Small intestine (tissue), 7 donors: Measurements from ENCODE around the gene SCCPDH. TPM values are rescaled to one million over a fixed set of nuclear protein-coding genes. Genes with fewer than 3 reads are reported as not detected.
"Not testable (repeated sequence)": the region's sequence is repeated elsewhere in the genome, so short reads cannot be mapped to it uniquely, and the experiment has no call there.

Experiments used
- DNase-seq, 2 donors: peaks; one replicate each; pipeline versions ENCODE4 v3.0.0 to v3.0.0-alpha.2; 2013
- FAIRE-seq: peaks from 2 replicates; lab custom pipeline; 2012; peaks lifted over from hg19 to GRCh38; lab: Jason Lieb, UNC
- H3K27ac ChIP-seq, 3 donors: one replicate each; pipeline ENCODE4 v1.5.1; 2013; ENCODE audit warnings: low read length in 2 of 3, mild to moderate bottlenecking in 2 of 3, control low read depth in 1 of 3, inconsistent platforms in 1 of 3, low read depth in 1 of 3, moderate library complexity in 1 of 3
- H3K27me3 ChIP-seq, 3 donors: one replicate each; pipeline ENCODE4 v1.6.1; 2013; ENCODE audit warnings: low read length in 3 of 3, inconsistent platforms in 1 of 3; ENCODE audit not compliant: control insufficient read depth in 3 of 3, insufficient read depth in 3 of 3
- H3K36me3 ChIP-seq, 3 donors: one replicate each; pipeline ENCODE4 v1.6.1; 2013; ENCODE audit warnings: low read length in 3 of 3, inconsistent platforms in 1 of 3, low read depth in 1 of 3, mild to moderate bottlenecking in 1 of 3, moderate library complexity in 1 of 3; ENCODE audit not compliant: control insufficient read depth in 3 of 3, insufficient read depth in 2 of 3
- H3K4me1 ChIP-seq, 3 donors: one replicate each; pipeline ENCODE4 v1.6.1; 2013; ENCODE audit warnings: low read length in 2 of 3, inconsistent platforms in 1 of 3, low read depth in 1 of 3, mild to moderate bottlenecking in 1 of 3, moderate library complexity in 1 of 3; ENCODE audit not compliant: control insufficient read depth in 3 of 3, insufficient read depth in 2 of 3
- H3K4me3 ChIP-seq, 3 donors: one replicate each; pipeline ENCODE4 v1.5.1; 2013; ENCODE audit warnings: low read length in 3 of 3, control low read depth in 1 of 3, inconsistent platforms in 1 of 3, low read depth in 1 of 3, mild to moderate bottlenecking in 1 of 3, moderate library complexity in 1 of 3
- H3K9me3 ChIP-seq, 2 donors: one replicate each; pipeline ENCODE4 v1.6.1; 2013; ENCODE audit warnings: low read depth in 1 of 2, low read length in 1 of 2; ENCODE audit not compliant: control insufficient read depth in 2 of 2, insufficient read depth in 1 of 2
- WGBS, 3 donors: extraction: QIAGEN DNeasy Blood & Tissue Kit; methylation state at CpG; one replicate each; pipeline ENCODE4 v1.1.7; 2013; 5-methylcytosine and 5-hydroxymethylcytosine counted together
- polyA plus RNA-seq, 4 donors: library from polyadenylated mRNA; stranded (reverse) in 3 of 4; unstranded in 1 of 4; fragments of 200-250 nt in 3 of 4; fragments of 120-200 nt in 1 of 4; gene quantifications; one replicate each; pipeline versions ENCODE4 v1.2.1 to v1.2.3, GENCODE V29; 2013
- donor health status: healthy with polysubstance abuse.
- donor health status: control.
- donor health status: control.
- donor health status: Bipolar disorder and iron deficiency.
- donor health status: healthy.

Gene SCCPDH
- polyA plus RNA-seq, 4 donors = 27.1 to 48.3 (median 32.0) TPM

GRCh38 chr1:246742396-246742795, 18.2 kb downstream of the SCCPDH start:
- DNase-seq (no peak), FAIRE-seq (no peak)
- Histone ChIP-seq H3K27me3 (no peaks in the 10 kb centered on the region), H3K27ac (no peak overlapping the region), H3K36me3 (peaks cover 2 to 36% (median 4%) of the 10 kb centered on the region in 3 donors), H3K4me1 (no peaks in the 10 kb centered on the region), H3K4me3 (no peak overlapping the region), H3K9me3 (no peaks in the 10 kb centered on the region)
- 89 to 92% (median 92%) methylated on average over 8 of the region's 8 CpGs for WGBS, 3 donors

- H3K36me3 ChIP-seq = peaks cover 0 to 28% (median 4%) of the 10 kb centered on the region in 3 donors
- not testable (repeated sequence) for H3K4me1 ChIP-seq, H3K9me3 ChIP-seq, H3K27me3 ChIP-seq, DNase-seq, H3K4me3 ChIP-seq, FAIRE-seq, H3K27ac ChIP-seq
- 94 to 99% (median 95%) methylated on average over 7 to 9 of the region's 10 CpGs for WGBS, 3 donors
Measured at GRCh38 chr1:246746155-246746554, 21.9 kb downstream of the SCCPDH start.

GRCh38 chr1:246748006-246748405, 23.8 kb downstream of the SCCPDH start:
- Histone ChIP-seq H3K27me3 (no peaks in the 10 kb centered on the region), H3K4me3 (no peak overlapping the region), H3K4me1 (peaks cover 0 to 4% (median 0%) of the 10 kb centered on the region in 3 donors), H3K9me3 (no peaks in the 10 kb centered on the region), H3K27ac (no peak overlapping the region), H3K36me3 (peaks cover 0 to 20% (median 0%) of the 10 kb centered on the region in 3 donors)
- DNase-seq (no peak), FAIRE-seq (no peak)
- 85 to 93% (median 91%) methylated on average over 9 of the region's 9 CpGs for WGBS, 3 donors

- DNase-seq (peak in 1 of 2 donors; percentile 18), FAIRE-seq (no peak)
- Histone ChIP-seq H3K4me3 (no peak overlapping the region), H3K27me3 (no peaks in the 10 kb centered on the region), H3K9me3 (no peaks in the 10 kb centered on the region), H3K27ac (no peak overlapping the region), H3K4me1 (peaks cover 0 to 4% (median 0%) of the 10 kb centered on the region in 3 donors), H3K36me3 (peaks cover 0 to 16% (median 0%) of the 10 kb centered on the region in 3 donors)
- 86 to 93% (median 89%) methylated on average over 12 of the region's 12 CpGs for WGBS, 3 donors
Measured at GRCh38 chr1:246748867-246749266, 24.7 kb downstream of the SCCPDH start.

- Histone ChIP-seq H3K27ac (peak overlapping the region in 1 of 3 donors; percentile 11), H3K27me3 (no peaks in the 10 kb centered on the region), H3K4me1 (peaks cover 0 to 4% (median 0%) of the 10 kb centered on the region in 3 donors), H3K36me3 (peaks cover 0 to 12% (median 3%) of the 10 kb centered on the region in 3 donors), H3K4me3 (no peak overlapping the region), H3K9me3 (no peaks in the 10 kb centered on the region)
- DNase-seq (peak in 1 of 2 donors; percentile 87), FAIRE-seq (no peak)
- WGBS, 3 donors = 44 to 62% (median 51%) methylated on average over 7 of the region's 7 CpGs
Measured at GRCh38 chr1:246750752-246751151, 26.5 kb downstream of the SCCPDH start.

GRCh38 chr1:246753670-246754535, 29.7 kb downstream of the SCCPDH start:
- Histone ChIP-seq H3K36me3 (peaks cover 0 to 5% (median 3%) of the 10 kb centered on the region in 3 donors), H3K4me1 (peaks cover 0 to 4% (median 0%) of the 10 kb centered on the region in 3 donors), H3K4me3 (no peak overlapping the region), H3K9me3 (no peaks in the 10 kb centered on the region), H3K27ac (no peak overlapping the region), H3K27me3 (no peaks in the 10 kb centered on the region)
- WGBS, 3 donors = 67 to 68% (median 68%) methylated on average over 22 of the region's 22 CpGs
- no peak for FAIRE-seq
- DNase-seq = peak; percentile 35 to 66

- WGBS, 3 donors = 88 to 92% (median 90%) methylated on average over 8 of the region's 8 CpGs
- H3K27me3 ChIP-seq = no peaks in the 10 kb centered on the region
- no peaks in the 10 kb centered on the region for H3K9me3 ChIP-seq
- no peak for FAIRE-seq
- no peak overlapping the region for H3K4me3 ChIP-seq
- no peak for DNase-seq
- H3K36me3 ChIP-seq = peaks cover 2 to 6% (median 6%) of the 10 kb centered on the region in 3 donors
- no peak overlapping the region for H3K27ac ChIP-seq
- no peaks in the 10 kb centered on the region for H3K4me1 ChIP-seq
Measured at GRCh38 chr1:246755419-246755818, 31.2 kb downstream of the SCCPDH start.

GRCh38 chr1:246760422-246761347, 36.5 kb downstream of the SCCPDH start:
- H3K9me3 ChIP-seq = no peaks in the 10 kb centered on the region
- WGBS, 3 donors = 83 to 88% (median 84%) methylated on average over 14 of the region's 14 CpGs
- no peak overlapping the region for H3K27ac ChIP-seq
- DNase-seq (no peak), FAIRE-seq (no peak)
- peaks cover 6 to 26% (median 11%) of the 10 kb centered on the region in 3 donors for H3K36me3 ChIP-seq
- H3K4me3 ChIP-seq = no peak overlapping the region
- no peaks in the 10 kb centered on the region for H3K4me1 ChIP-seq
- H3K27me3 ChIP-seq = no peaks in the 10 kb centered on the region
